Keratinocyte (primary cell): ENCODE measurements around the gene SZT2.

Experiments
- EZH2 ChIP-seq: IDR thresholded peaks from one replicate; pipeline ENCODE4 v1.6.1; 2012; ENCODE audit warnings: inconsistent platforms, mild to moderate bottlenecking, low read length, moderate library complexity
- TF ChIP-seq, protein P1 (sequence below), 3 experiments: IDR thresholded peaks in 1 of 3; conservative IDR thresholded peaks in 1 of 3; optimal IDR thresholded peaks in 1 of 3; 2 replicates in 2 of 3; 3 replicates in 1 of 3; pipeline versions ENCODE3 to v1.5.1; 2011; ENCODE audit warnings: low read length in 3 of 3, mild to moderate bottlenecking in 3 of 3, moderate library complexity in 2 of 3, control low read depth in 1 of 3, inconsistent platforms in 1 of 3; ENCODE audit not compliant: insufficient read depth in 2 of 3; ENCODE audit errors: extremely low read depth in 1 of 3

DNA sequence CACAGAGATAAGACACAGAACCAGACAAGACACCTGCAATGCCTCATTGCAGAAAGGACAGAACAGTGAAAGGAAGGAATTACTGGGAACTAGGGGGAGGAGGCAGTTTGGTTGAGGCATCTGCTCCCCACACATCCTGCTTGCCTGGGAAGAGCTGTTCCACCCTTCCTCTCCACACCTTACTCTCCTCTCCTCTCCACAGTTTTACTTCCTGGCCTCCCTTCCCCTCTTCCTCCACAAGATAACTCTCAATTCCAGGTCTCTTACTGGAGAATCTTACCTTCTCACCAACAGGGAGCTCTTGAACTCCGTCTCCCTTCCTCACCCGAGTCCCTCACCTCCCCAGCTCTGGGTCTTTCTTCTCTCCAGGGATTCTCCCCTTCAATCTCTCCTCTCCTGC, 24.0 kb upstream of the SZT2 start:
- TF ChIP-seq, protein P1, sequence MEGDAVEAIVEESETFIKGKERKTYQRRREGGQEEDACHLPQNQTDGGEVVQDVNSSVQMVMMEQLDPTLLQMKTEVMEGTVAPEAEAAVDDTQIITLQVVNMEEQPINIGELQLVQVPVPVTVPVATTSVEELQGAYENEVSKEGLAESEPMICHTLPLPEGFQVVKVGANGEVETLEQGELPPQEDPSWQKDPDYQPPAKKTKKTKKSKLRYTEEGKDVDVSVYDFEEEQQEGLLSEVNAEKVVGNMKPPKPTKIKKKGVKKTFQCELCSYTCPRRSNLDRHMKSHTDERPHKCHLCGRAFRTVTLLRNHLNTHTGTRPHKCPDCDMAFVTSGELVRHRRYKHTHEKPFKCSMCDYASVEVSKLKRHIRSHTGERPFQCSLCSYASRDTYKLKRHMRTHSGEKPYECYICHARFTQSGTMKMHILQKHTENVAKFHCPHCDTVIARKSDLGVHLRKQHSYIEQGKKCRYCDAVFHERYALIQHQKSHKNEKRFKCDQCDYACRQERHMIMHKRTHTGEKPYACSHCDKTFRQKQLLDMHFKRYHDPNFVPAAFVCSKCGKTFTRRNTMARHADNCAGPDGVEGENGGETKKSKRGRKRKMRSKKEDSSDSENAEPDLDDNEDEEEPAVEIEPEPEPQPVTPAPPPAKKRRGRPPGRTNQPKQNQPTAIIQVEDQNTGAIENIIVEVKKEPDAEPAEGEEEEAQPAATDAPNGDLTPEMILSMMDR (optimal IDR thresholded peaks at IDR 0.05 in 1 of 3, IDR thresholded peaks at IDR 0.05 in 1 of 3, conservative IDR thresholded peaks at IDR 0.05 in 1 of 3; ENCODE audit: extremely low read depth in 1 of 3, insufficient read depth in 2 of 3, low read length in 3 of 3) = no peak
- no peak for TF ChIP-seq EZH2
